ENCODE measurements around the gene NUDT15.

NUDT15 gene

DNA sequence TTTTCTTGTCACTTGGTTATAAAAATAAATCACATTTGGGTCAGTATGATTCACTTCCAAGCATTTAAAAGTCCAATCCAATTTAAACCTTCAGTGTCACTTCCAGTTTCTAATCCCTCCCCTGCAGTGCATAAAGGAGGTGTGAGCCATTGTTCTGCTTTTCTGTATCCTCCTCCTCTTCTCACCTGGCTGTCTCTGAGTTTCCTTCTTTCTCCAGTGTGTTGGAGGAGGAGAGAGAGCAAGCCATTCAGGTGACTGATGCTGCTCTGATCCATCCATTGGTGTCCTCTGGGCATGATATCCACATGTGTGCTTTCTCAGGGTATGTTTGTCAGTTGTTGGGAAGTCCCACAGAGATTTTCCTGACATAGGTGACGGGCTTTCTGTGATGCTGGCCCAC, 1.2 kb downstream of the NUDT15 start:
- H3K4me3 ChIP-seq (ENCODE audit: low read depth, low read length, poor library complexity, severe bottlenecking) = peak overlapping the region; percentile 69
- H3K79me2 ChIP-seq (ENCODE audit: insufficient read depth, low read length) = peaks cover 4% of the 10 kb centered on the region; the same call in 1 of the 2 replicates
- H3F3A ChIP-seq (ENCODE audit: insufficient read depth, low read length) = no peaks in the 10 kb centered on the region
- no peaks in the 10 kb centered on the region for H3K9me3 ChIP-seq (ENCODE audit: low read length)
- H3K9ac ChIP-seq (ENCODE audit: low read length) = peak overlapping the region; percentile 70
- H3K27ac ChIP-seq (ENCODE audit: low read depth, low read length, poor library complexity, severe bottlenecking) = peak overlapping the region; percentile 88
- TF ChIP-seq EZH2 (IDR thresholded peaks at IDR 0.05; ENCODE audit: borderline replicate concordance, low read length) = no peak
- TF ChIP-seq, protein P1, sequence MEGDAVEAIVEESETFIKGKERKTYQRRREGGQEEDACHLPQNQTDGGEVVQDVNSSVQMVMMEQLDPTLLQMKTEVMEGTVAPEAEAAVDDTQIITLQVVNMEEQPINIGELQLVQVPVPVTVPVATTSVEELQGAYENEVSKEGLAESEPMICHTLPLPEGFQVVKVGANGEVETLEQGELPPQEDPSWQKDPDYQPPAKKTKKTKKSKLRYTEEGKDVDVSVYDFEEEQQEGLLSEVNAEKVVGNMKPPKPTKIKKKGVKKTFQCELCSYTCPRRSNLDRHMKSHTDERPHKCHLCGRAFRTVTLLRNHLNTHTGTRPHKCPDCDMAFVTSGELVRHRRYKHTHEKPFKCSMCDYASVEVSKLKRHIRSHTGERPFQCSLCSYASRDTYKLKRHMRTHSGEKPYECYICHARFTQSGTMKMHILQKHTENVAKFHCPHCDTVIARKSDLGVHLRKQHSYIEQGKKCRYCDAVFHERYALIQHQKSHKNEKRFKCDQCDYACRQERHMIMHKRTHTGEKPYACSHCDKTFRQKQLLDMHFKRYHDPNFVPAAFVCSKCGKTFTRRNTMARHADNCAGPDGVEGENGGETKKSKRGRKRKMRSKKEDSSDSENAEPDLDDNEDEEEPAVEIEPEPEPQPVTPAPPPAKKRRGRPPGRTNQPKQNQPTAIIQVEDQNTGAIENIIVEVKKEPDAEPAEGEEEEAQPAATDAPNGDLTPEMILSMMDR (IDR thresholded peaks at IDR 0.05; ENCODE audit: low read length) = no peak
- peaks cover 34% of the 10 kb centered on the region for H3K36me3 ChIP-seq (ENCODE audit: insufficient read depth, low read length)
- peaks cover 23% of the 10 kb centered on the region for H3K4me1 ChIP-seq (ENCODE audit: insufficient read depth, low read length, severe bottlenecking)
- H2AFZ ChIP-seq (ENCODE audit: low read length) = no peak overlapping the region
- H3K9me2 ChIP-seq (ENCODE audit: low read depth, low read length) = no peaks in the 10 kb centered on the region
- no peaks in the 10 kb centered on the region for H4K20me1 ChIP-seq (ENCODE audit: insufficient read depth, low read length)
- H3K27me3 ChIP-seq (ENCODE audit: insufficient read depth, low read length) = no peaks in the 10 kb centered on the region
- peak overlapping the region; percentile 87 for H3K4me2 ChIP-seq (ENCODE audit: low read length)

DNA sequence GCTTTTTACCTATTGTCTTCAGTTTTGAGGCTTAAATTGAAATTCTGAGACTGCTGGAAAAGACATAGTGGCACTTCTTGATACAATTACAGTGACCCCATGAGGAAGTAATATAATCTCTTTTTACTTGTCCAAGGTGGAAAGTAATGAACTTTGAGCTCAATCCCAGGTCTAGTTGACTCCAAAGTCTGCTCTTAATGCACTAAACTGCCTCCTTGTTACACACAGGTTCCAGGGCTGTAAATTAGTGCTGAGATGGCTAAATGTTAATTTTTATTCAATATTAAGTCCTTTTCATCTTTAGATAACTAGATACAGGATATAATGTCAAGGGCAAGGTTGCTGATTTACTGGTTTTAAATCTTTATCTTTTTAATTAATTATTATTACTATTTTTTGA, 2.5 kb downstream of the NUDT15 start:
- no peak overlapping the region for H2AFZ ChIP-seq (ENCODE audit: low read length)
- H3K9me2 ChIP-seq (ENCODE audit: low read depth, low read length) = no peaks in the 10 kb centered on the region
- H4K20me1 ChIP-seq (ENCODE audit: insufficient read depth, low read length) = no peaks in the 10 kb centered on the region
- no peaks in the 10 kb centered on the region for H3K9me3 ChIP-seq (ENCODE audit: low read length)
- peaks cover 4% of the 10 kb centered on the region; the same call in 1 of the 2 replicates for H3K79me2 ChIP-seq (ENCODE audit: insufficient read depth, low read length)
- no peak overlapping the region for H3K9ac ChIP-seq (ENCODE audit: low read length)
- TF ChIP-seq, protein P1 (IDR thresholded peaks at IDR 0.05; ENCODE audit: low read length) = no peak
- TF ChIP-seq EZH2 (IDR thresholded peaks at IDR 0.05; ENCODE audit: borderline replicate concordance, low read length) = no peak
- peaks cover 32% of the 10 kb centered on the region for H3K36me3 ChIP-seq (ENCODE audit: insufficient read depth, low read length)
- peaks cover 23% of the 10 kb centered on the region for H3K4me1 ChIP-seq (ENCODE audit: insufficient read depth, low read length, severe bottlenecking)
- no peak overlapping the region for H3K4me2 ChIP-seq (ENCODE audit: low read length)
- H3K27ac ChIP-seq (ENCODE audit: low read depth, low read length, poor library complexity, severe bottlenecking) = no peak overlapping the region
- no peaks in the 10 kb centered on the region for H3F3A ChIP-seq (ENCODE audit: insufficient read depth, low read length)
- no peaks in the 10 kb centered on the region for H3K27me3 ChIP-seq (ENCODE audit: insufficient read depth, low read length)
- no peak overlapping the region for H3K4me3 ChIP-seq (ENCODE audit: low read depth, low read length, poor library complexity, severe bottlenecking)

DNA sequence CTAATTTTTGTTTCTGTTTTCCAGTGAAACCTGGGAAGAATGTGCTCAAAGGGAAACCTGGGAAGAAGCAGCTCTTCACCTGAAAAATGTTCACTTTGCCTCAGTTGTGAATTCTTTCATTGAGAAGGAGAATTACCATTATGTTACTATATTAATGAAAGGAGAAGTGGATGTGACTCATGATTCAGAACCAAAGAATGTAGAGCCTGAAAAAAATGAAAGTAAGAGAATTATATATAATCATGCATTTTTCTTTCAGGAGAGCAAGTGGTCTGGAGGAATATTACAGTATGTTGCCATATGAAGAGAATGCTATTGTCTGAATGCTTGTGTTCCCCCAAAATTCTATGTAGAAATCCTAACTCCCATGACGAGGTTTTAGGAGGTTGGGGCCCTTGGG, 3.4 kb downstream of the NUDT15 start:
- H3K4me2 ChIP-seq (ENCODE audit: low read length) = no peak overlapping the region
- H3K9ac ChIP-seq (ENCODE audit: low read length) = no peak overlapping the region
- no peaks in the 10 kb centered on the region for H3K9me2 ChIP-seq (ENCODE audit: low read depth, low read length)
- H3K4me3 ChIP-seq (ENCODE audit: low read depth, low read length, poor library complexity, severe bottlenecking) = no peak overlapping the region
- H3K27ac ChIP-seq (ENCODE audit: low read depth, low read length, poor library complexity, severe bottlenecking) = no peak overlapping the region
- no peaks in the 10 kb centered on the region for H3K9me3 ChIP-seq (ENCODE audit: low read length)
- no peaks in the 10 kb centered on the region for H3K27me3 ChIP-seq (ENCODE audit: insufficient read depth, low read length)
- peaks cover 35% of the 10 kb centered on the region for H3K36me3 ChIP-seq (ENCODE audit: insufficient read depth, low read length)
- no peaks in the 10 kb centered on the region for H3F3A ChIP-seq (ENCODE audit: insufficient read depth, low read length)
- H3K79me2 ChIP-seq (ENCODE audit: insufficient read depth, low read length) = peaks cover 4% of the 10 kb centered on the region; the same call in 1 of the 2 replicates
- TF ChIP-seq, protein P1 (IDR thresholded peaks at IDR 0.05; ENCODE audit: low read length) = no peak
- TF ChIP-seq EZH2 (IDR thresholded peaks at IDR 0.05; ENCODE audit: borderline replicate concordance, low read length) = no peak
- no peak overlapping the region for H2AFZ ChIP-seq (ENCODE audit: low read length)
- H4K20me1 ChIP-seq (ENCODE audit: insufficient read depth, low read length) = no peaks in the 10 kb centered on the region
- H3K4me1 ChIP-seq (ENCODE audit: insufficient read depth, low read length, severe bottlenecking) = peaks cover 23% of the 10 kb centered on the region
